ENCODE measurements around the gene SLC35G2.
"Not testable (repeated sequence)": the region's sequence is repeated elsewhere in the genome, so short reads cannot be mapped to it uniquely, and the experiment has no call there.

The SLC35G2 gene

DNA sequence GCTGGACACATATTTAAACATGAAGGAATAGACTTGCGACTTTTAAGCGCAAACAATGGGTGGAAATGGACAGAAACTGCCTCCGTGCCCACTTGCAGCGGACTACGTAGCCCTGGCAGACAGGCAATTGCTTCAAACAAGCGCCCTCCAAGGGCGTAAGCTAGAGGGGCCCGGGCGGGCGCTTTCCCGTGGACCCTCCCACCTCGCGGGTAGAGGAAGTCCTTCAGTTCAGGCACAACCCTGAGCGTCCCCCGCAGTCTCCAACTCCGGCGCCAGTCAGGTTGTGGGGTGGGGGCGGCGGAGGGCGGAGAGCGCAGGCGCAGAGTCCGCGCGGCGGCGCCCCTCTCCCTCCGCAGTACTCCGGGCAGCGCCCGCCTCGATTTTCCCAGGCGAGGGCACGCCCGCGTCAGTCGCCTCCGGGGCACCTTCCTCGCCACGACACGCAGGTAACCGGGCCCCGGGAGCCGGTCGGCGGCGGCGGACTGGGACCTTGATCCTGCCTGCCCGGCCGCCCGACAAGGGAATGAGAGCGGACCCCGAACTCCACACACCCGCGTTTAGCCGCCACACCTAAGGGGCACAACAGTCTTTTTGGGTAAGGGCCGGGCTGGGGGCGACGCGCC lies at the start of gene SLC35G2:
Gene SLC35G2, plus strand, starts transcription at position 358 of the 623 bp plus-strand sequence. CDS start 35,335 bp downstream, outside the sequence.
- peak within 1 kb of the TSS; percentile 85 for H3K9ac ChIP-seq (ENCODE audit: low read depth, low read length)
- no peaks in the 10 kb centered on the region; the same call in 1 of the 2 replicates for H3K9me3 ChIP-seq (ENCODE audit: control insufficient read depth, insufficient read depth, low read length)
- peaks cover 6% of the 10 kb centered on the region; the same call in 1 of the 2 replicates for H3K4me1 ChIP-seq (ENCODE audit: insufficient read depth, low read length)
- H3K36me3 ChIP-seq (ENCODE audit: insufficient read depth, low read length) = no peaks in the 10 kb centered on the region

DNA sequence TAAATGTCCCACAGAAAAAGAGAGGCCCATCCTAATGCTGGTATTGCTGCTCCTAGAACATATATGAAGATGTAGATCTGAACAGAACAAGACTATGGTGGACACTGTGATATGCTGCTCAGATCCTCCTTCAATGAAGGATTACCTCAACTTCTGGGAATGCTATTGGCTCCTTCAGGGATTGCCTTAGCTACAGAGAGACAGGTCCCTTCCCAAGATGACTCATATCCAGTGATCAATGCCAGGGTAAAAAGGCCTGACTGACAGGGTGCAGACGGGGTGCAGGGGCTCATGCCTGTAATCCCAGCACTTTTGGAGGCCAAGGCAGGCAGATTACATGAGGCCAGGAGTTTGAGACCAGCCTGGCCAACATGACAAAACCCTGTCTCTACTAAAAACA lies 46.2 kb upstream of the SLC35G2 start:
- Histone ChIP-seq H3K36me3 (ENCODE audit: insufficient read depth, low read length) (no peaks in the 10 kb centered on the region), H3K9ac (ENCODE audit: low read depth, low read length) (no peak overlapping the region), H3K9me3 (ENCODE audit: control insufficient read depth, insufficient read depth, low read length) (no peaks in the 10 kb centered on the region), H3K4me1 (ENCODE audit: insufficient read depth, low read length) (peaks cover 8% of the 10 kb centered on the region; the same call in 1 of the 2 replicates)

DNA sequence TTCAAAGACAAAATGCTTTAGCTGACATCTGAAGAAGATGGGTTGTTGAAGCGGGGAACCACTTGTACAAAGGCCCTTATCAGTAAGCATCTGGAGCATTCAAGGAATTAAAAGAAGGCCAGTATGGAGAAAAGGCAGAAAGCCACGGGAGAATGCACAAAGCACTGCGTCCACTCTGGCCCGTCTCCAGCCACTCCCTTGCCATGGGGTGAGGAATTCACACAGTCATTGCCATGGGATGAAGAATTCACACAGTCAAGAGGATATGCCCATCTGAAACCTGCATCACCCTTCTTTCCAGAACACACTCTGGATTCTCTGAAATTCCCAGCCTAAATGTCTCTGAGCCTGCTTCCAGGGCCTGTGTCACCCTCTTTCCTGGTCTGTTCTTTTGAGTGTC lies 40.1 kb upstream of the SLC35G2 start:
- Histone ChIP-seq H3K9ac (ENCODE audit: low read depth, low read length) (no peak overlapping the region), H3K9me3 (ENCODE audit: control insufficient read depth, insufficient read depth, low read length) (no peaks in the 10 kb centered on the region), H3K36me3 (ENCODE audit: insufficient read depth, low read length) (no peaks in the 10 kb centered on the region; the same call in 1 of the 2 replicates), H3K4me1 (ENCODE audit: insufficient read depth, low read length) (no peaks in the 10 kb centered on the region)

DNA sequence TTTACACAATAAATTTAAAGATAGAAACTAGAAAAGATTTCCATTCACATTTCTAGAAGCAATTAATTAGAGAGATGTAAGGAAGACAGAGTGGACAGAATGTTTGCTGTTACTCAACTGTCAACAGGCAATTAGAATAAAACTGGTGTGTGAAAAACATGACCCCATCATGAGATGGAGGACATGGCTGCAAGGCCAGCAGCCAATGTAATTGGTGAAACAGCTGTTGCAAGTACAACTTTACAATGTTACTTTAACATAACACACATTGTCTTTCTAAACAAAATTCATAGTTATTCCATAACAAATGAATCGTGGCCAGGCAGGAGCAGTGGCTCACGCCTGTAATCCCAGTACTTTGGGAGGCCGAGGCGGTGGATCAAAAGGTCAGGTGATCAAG lies 38.2 kb upstream of the SLC35G2 start:
- no peaks in the 10 kb centered on the region for H3K9me3 ChIP-seq (ENCODE audit: control insufficient read depth, insufficient read depth, low read length)
- H3K9ac ChIP-seq (ENCODE audit: low read depth, low read length) = no peak overlapping the region

DNA sequence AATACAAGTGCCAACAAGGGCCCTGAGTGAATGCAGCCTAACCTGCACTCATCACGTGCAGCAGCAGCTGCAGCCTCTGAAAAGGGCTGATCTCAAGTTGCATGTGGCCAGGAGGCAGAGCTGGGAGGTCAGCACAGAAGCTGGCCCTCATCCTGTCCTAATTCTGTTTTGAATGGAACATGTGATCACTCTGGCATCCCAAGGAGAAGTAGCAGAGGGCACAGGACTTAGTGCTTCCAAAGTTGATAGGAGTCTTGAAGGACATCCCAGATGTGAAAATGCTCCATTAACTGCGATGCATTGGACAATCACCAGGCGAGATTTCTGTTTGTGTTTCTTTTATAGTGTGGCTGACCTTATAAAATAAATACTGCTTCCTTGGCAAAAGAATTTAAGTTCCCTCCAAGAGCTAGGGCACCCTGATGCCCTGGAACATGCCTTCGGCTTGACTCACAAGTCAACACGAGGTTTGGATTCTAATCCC lies 35.2 kb upstream of the SLC35G2 start:
- no peaks in the 10 kb centered on the region; the same call in 1 of the 2 replicates for H3K36me3 ChIP-seq (ENCODE audit: insufficient read depth, low read length)
- peaks cover 10% of the 10 kb centered on the region for H3K4me1 ChIP-seq (ENCODE audit: insufficient read depth, low read length)
- no peak overlapping the region for H3K9ac ChIP-seq (ENCODE audit: low read depth, low read length)
- H3K9me3 ChIP-seq (ENCODE audit: control insufficient read depth, insufficient read depth, low read length) = no peaks in the 10 kb centered on the region

More for the DNA sequence above, 38.2 kb upstream of the SLC35G2 start:
- H3K4me1 ChIP-seq (ENCODE audit: insufficient read depth, low read length) = no peaks in the 10 kb centered on the region
- no peaks in the 10 kb centered on the region; the same call in 1 of the 2 replicates for H3K36me3 ChIP-seq (ENCODE audit: insufficient read depth, low read length)

DNA sequence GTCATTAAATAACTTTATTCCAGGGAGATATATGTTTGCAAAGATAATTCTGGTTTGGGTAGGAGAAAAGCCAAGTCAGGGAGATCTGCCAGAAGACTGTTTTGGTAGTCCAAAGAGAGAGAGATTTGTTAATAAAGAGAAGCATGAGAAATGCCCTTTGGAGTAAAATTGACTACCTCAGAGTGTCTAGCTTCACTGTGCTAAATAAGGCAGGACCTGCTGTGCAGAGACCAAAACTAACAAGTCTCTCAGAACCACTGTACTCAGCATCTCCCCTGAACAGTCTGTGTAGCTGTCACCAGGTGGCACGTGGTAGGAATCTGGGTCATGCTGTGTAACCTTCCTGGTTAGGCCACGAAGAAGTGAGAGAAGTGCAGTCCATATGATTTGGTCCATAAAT lies 31.6 kb upstream of the SLC35G2 start:
- Histone ChIP-seq H3K9ac (ENCODE audit: low read depth, low read length) (no peak overlapping the region), H3K36me3 (ENCODE audit: insufficient read depth, low read length) (no peaks in the 10 kb centered on the region; the same call in 1 of the 2 replicates), H3K9me3 (ENCODE audit: control insufficient read depth, insufficient read depth, low read length) (no peaks in the 10 kb centered on the region), H3K4me1 (ENCODE audit: insufficient read depth, low read length) (peaks cover 10% of the 10 kb centered on the region)

DNA sequence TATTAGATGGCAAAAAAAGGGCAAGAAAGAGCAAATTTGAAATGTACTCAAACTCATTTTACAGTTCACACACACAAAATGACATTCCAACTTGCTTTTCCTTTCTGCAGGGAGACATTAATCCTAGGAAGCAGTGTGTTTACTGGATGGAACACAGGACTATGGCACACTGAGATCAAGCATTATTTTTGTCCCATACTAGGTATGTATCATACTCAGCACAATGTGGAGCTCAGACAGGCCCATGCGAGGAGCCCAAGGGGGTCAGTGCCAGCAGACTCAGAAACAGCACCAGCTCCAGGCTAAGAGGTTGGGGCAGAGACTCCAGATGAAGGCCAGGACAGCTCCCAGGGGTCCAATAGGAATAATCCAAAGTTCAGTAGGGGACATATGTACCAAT lies 30.8 kb upstream of the SLC35G2 start:
- Histone ChIP-seq H3K4me1 (ENCODE audit: insufficient read depth, low read length) (peaks cover 10% of the 10 kb centered on the region), H3K9ac (ENCODE audit: low read depth, low read length) (no peak overlapping the region), H3K9me3 (ENCODE audit: control insufficient read depth, insufficient read depth, low read length) (no peaks in the 10 kb centered on the region), H3K36me3 (ENCODE audit: insufficient read depth, low read length) (no peaks in the 10 kb centered on the region; the same call in 1 of the 2 replicates)

DNA sequence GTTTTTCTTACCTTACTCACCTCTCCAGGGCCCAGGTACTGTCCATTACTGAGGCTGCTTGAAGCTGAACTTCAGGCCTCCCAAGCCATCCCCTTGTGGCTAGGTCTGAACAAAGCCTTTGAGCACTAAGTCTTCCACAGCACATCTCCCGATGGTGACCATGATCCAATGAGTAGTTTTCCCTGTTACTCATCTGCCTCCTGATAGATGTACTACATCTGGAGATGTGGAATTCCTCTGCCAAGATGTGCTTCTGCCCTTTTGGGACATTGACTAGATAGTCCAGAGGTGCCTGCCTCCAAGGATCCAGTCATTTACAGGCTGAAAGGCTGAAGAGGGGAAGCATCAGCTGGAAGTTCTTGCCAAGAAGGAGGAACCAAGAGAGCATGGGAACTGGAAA lies 28.9 kb upstream of the SLC35G2 start:
- Histone ChIP-seq H3K9me3 (ENCODE audit: control insufficient read depth, insufficient read depth, low read length) (no peaks in the 10 kb centered on the region), H3K36me3 (ENCODE audit: insufficient read depth, low read length) (no peaks in the 10 kb centered on the region), H3K9ac (ENCODE audit: low read depth, low read length) (no peak overlapping the region), H3K4me1 (ENCODE audit: insufficient read depth, low read length) (peaks cover 10% of the 10 kb centered on the region)

DNA sequence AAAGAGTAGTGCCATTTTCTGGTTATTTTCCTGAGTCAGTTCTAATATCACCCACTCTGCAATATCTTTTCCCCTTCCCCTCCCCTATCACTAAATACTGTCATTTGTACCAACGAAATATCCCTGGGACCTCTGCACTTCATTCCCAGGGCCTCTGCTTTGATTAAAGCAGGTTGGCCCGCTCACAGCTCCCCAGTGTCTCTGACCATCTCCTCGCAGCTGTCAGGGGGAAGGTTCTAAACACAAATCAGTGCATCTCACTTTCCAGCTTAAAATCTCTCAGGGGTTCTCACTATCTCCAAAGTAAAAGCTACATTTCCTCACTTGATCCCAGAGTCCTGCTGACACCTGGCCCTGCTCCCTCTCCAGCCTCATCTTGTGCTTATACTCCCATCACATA lies 28.1 kb upstream of the SLC35G2 start:
- peaks cover 10% of the 10 kb centered on the region for H3K4me1 ChIP-seq (ENCODE audit: insufficient read depth, low read length)
- H3K9me3 ChIP-seq (ENCODE audit: control insufficient read depth, insufficient read depth, low read length) = no peaks in the 10 kb centered on the region
- no peak overlapping the region for H3K9ac ChIP-seq (ENCODE audit: low read depth, low read length)
- H3K36me3 ChIP-seq (ENCODE audit: insufficient read depth, low read length) = no peaks in the 10 kb centered on the region

DNA sequence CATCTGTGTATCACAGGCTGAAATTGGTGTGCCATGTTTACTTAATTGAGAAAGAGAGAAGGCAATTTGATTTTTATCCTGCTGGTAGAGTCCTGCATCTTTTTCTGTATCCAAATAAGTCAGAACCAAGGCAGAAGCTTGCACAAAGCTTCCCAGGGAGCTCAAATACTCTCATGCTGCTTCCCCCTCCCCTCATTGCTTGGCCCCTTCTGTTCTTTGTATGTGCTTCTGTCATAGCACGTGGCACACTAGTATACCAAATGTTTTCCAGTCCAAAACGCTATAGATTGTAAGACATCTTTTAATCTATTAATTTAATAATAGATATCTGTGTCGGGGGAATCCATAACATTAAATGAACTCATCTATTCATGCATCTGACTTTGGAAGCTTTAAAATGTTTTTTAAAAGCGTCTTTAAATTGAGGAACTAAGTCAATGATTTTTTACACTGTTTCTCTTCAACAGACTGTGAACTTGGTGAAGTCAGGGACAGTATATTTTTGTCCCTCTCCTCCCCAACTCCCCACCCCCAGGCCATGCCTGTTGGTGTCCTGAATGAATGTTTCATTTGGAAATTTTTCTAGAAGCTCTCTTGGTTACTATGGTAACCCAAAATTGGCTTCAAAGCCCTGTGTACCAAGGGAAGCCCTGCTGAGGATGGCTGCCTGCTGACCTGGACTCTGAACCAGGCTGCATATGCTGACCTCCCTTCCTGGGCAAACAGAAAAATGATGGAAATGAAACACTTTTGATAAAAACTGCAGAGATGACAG lies 26.2 kb upstream of the SLC35G2 start:
- no peaks in the 10 kb centered on the region for H3K36me3 ChIP-seq (ENCODE audit: insufficient read depth, low read length)
- H3K4me1 ChIP-seq (ENCODE audit: insufficient read depth, low read length) = no peaks in the 10 kb centered on the region
- H3K9me3 ChIP-seq (ENCODE audit: control insufficient read depth, insufficient read depth, low read length) = no peaks in the 10 kb centered on the region
- H3K9ac ChIP-seq (ENCODE audit: low read depth, low read length) = no peak overlapping the region

DNA sequence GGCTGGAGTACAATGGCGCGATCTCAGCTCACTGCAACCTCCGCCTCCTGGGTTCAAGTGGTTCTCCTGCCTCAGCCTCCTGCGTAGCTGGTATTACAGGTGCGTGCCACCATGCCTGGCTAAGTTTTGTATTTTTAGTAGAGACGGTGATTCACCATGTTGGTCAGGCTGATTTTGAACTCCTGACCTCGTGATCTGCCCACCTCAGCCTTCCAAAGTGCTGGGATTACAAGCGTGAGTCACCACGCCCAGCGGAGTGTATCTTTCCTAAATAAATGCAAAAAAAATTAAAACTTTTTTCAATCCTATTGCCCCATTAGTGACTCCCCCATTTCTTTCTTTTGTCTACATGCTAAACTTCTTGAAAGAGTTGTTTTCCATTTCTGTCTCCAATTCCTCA lies 17.8 kb upstream of the SLC35G2 start:
- not testable (repeated sequence) for H3K9ac ChIP-seq (ENCODE audit: low read depth, low read length); H3K36me3 ChIP-seq (ENCODE audit: insufficient read depth, low read length); H3K4me1 ChIP-seq (ENCODE audit: insufficient read depth, low read length); H3K9me3 ChIP-seq (ENCODE audit: control insufficient read depth, insufficient read depth, low read length)

DNA sequence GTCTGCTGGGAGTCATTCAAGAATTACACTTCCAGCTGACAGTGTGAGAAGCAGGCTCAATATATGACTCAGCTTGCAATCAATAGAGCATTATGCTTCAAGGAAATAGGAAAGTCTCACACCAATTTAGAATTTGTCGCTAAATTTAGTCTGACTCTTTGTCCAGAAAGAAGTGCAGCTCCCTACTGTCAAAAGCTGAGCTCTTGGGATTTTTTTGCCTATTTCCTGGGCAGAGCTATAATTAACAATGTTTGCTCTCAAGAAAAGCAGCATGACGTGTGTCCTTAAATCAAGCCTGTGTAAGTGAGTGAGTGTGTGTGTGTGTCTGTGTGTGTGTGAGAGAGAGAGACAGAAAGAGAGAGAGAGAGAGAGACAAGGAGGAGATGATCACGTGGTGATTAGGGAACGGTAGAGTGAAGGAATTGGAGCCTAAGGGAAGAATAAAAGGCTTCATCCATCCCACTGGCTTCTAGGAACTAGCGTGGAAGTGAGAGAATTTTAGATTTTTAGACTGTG lies 16.4 kb upstream of the SLC35G2 start:
- peaks cover 10% of the 10 kb centered on the region for H3K4me1 ChIP-seq (ENCODE audit: insufficient read depth, low read length)
- H3K9ac ChIP-seq (ENCODE audit: low read depth, low read length) = no peak overlapping the region
- H3K9me3 ChIP-seq (ENCODE audit: control insufficient read depth, insufficient read depth, low read length) = no peaks in the 10 kb centered on the region
- H3K36me3 ChIP-seq (ENCODE audit: insufficient read depth, low read length) = no peaks in the 10 kb centered on the region

DNA sequence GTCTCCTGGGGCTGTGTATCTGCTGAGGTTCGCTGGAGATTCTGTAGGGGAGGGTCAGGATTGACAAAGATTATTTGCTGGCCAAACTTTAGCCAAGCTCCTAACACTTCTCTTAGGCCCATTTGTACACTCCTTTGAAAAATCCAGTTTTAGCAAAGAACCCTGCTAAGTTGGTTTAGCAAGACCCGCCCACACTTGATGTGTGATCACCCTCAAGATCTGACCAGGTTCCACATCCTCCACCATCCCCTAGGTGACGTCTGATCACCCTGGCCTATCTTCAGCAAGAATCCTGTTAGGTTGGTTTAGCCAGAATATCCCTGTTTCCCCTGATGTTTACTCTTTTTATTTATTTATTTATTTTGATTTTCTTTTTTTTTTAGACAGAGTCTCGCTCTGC lies 14.8 kb upstream of the SLC35G2 start:
- Histone ChIP-seq H3K36me3 (ENCODE audit: insufficient read depth, low read length) (no peaks in the 10 kb centered on the region), H3K4me1 (ENCODE audit: insufficient read depth, low read length) (peaks cover 10% of the 10 kb centered on the region), H3K9me3 (ENCODE audit: control insufficient read depth, insufficient read depth, low read length) (no peaks in the 10 kb centered on the region), H3K9ac (ENCODE audit: low read depth, low read length) (no peak overlapping the region)

DNA sequence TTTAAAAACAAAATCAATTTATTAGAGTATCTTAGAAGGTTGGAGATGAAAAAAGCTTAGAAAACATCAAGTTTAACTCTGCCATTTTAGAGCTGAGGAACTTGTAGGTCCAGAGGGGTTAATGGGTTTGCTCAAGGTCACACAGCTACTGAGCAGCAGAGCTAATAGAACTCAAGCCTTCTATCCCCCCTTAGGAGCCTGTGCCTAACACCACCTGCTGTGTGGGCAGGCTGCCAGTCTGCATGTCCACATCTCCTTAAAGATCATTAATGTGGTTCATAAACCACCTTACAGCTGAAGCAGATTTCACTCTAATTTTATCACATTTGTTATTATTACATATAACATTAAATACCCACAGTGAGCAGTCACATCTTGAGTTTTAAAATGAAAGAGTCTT lies 14.1 kb upstream of the SLC35G2 start:
- H3K9ac ChIP-seq (ENCODE audit: low read depth, low read length) = no peak overlapping the region
- H3K4me1 ChIP-seq (ENCODE audit: insufficient read depth, low read length) = peaks cover 10% of the 10 kb centered on the region
- no peaks in the 10 kb centered on the region for H3K9me3 ChIP-seq (ENCODE audit: control insufficient read depth, insufficient read depth, low read length)
- no peaks in the 10 kb centered on the region for H3K36me3 ChIP-seq (ENCODE audit: insufficient read depth, low read length)

DNA sequence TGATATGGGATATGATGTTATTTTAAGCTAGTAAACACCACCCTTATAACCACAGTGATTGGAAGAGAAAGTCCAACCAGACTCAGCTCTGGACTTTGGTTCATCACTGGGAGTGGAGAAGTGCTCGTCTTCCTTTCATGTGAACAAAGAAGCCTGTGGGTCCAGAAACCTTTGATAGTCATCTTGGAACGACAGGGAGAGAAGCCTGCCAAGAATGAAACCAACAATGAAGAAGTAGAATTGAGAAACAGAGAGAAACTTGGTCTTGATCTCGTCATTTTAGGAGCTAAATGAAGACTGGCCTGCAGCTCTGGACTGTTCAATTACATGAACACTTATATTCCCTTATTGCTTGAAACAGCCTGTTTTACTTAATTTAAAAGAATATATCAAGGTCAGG lies 13.1 kb upstream of the SLC35G2 start:
- Histone ChIP-seq H3K9me3 (ENCODE audit: control insufficient read depth, insufficient read depth, low read length) (no peaks in the 10 kb centered on the region), H3K36me3 (ENCODE audit: insufficient read depth, low read length) (no peaks in the 10 kb centered on the region), H3K9ac (ENCODE audit: low read depth, low read length) (no peak overlapping the region), H3K4me1 (ENCODE audit: insufficient read depth, low read length) (peaks cover 10% of the 10 kb centered on the region)

All from ES-I3 (cell line).